ENCODE results near the gene SLC16A4. TPM values are rescaled to one million over a fixed set of nuclear protein-coding genes. Genes with fewer than 3 reads are reported as not detected.

The SLC16A4 gene
- total RNA-seq, 1 donor, result 76.0 TPM

DNA sequence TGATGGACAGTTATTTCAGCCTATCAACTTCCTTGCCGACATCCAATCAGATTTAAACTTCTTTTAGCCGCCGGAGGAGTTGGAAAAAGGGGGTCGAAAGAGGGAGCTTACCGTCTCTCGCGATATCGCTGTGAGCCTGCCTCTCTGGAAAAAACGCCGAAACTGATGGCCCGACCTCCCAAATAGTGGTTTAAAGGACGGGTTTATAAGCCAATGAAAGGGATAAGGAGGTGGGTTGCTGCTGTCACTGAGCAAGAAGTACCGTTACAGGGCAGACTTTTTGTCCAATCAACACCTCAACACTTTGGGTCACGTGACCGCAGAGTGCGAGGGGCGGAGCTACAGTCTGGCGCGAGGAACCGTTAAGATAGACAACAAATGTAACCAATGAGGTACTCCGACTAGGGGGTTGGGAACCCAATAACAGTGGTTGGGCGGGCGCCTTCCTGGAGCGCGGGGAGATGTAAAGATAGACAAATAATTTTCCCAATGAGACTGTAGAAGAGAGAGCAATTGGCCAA, 51.9 kb downstream of the SLC16A4 start, which contains the start of gene RBM15:
Gene RBM15, plus strand, starts transcription at position 492 of the 521 bp plus-strand sequence. Its CDS starts 29 bp downstream, at position 521.
- TF ChIP-seq, protein P1, sequence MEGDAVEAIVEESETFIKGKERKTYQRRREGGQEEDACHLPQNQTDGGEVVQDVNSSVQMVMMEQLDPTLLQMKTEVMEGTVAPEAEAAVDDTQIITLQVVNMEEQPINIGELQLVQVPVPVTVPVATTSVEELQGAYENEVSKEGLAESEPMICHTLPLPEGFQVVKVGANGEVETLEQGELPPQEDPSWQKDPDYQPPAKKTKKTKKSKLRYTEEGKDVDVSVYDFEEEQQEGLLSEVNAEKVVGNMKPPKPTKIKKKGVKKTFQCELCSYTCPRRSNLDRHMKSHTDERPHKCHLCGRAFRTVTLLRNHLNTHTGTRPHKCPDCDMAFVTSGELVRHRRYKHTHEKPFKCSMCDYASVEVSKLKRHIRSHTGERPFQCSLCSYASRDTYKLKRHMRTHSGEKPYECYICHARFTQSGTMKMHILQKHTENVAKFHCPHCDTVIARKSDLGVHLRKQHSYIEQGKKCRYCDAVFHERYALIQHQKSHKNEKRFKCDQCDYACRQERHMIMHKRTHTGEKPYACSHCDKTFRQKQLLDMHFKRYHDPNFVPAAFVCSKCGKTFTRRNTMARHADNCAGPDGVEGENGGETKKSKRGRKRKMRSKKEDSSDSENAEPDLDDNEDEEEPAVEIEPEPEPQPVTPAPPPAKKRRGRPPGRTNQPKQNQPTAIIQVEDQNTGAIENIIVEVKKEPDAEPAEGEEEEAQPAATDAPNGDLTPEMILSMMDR (IDR thresholded peaks at IDR 0.05; ENCODE audit: extremely low read depth, low read depth, low read length), result no peak
- Histone ChIP-seq H3K9me3 (ENCODE audit: low read depth, low read length) (no peaks in the 10 kb centered on the region), H3K27ac (ENCODE audit: low read depth, low read length) (peak within 1 kb of the TSS; percentile 95), H3K36me3 (ENCODE audit: insufficient read depth, low read length) (peaks cover 19% of the 10 kb centered on the region), H3K79me2 (ENCODE audit: insufficient read depth, low read length) (peaks cover 46% of the 10 kb centered on the region), H3K4me1 (ENCODE audit: insufficient read depth, low read length) (peaks cover 44% of the 10 kb centered on the region), H3K4me2 (ENCODE audit: insufficient read depth, low read length) (peak within 1 kb of the TSS; percentile 100), H2AFZ (ENCODE audit: low read length) (peak within 1 kb of the TSS; percentile 98), H3K27me3 (ENCODE audit: insufficient read depth, low read length) (no peaks in the 10 kb centered on the region), H4K20me1 (ENCODE audit: insufficient read depth, low read length) (peaks cover 41% of the 10 kb centered on the region), H3K4me3 (ENCODE audit: insufficient read depth, low read length) (peak within 1 kb of the TSS; percentile 99)
- peak; percentile 99 for DNase-seq (ENCODE audit: insufficient read length, low spot score, missing footprints)

DNA sequence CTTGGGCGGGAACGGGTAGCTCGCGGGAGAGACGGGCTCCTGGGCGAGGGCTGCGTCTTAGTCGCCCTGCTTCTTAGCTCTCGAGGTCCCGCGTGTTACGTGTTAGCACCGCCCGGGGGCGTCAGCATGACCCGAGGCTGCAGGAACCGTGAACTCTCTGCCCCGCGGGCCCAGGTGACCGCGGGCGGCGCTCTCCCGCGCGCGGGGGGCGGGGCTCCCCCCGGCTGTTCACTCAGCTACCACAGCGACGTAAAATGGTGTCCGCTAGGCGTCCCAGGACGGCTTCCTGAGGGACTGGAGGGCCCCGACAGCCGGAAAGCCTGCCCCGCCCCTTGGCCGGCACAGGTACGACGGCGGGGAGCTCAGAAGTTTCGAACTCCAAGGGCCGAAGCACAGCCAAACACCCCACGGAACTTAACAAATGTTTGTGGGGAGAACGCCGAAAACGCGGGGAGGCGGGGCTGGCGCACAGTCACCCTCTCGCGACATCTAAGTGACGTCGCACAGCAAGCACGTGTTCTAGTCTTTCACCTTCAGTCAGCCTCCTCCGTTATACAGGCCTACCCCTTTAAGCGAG, 52.4 kb downstream of the SLC16A4 start:
- TF ChIP-seq, protein P1 (IDR thresholded peaks at IDR 0.05; ENCODE audit: extremely low read depth, low read depth, low read length), result peak; percentile 40
- Histone ChIP-seq H3K9me3 (ENCODE audit: low read depth, low read length) (no peaks in the 10 kb centered on the region), H3K36me3 (ENCODE audit: insufficient read depth, low read length) (peaks cover 19% of the 10 kb centered on the region), H3K27ac (ENCODE audit: low read depth, low read length) (peak overlapping the region; percentile 95), H3K27me3 (ENCODE audit: insufficient read depth, low read length) (no peaks in the 10 kb centered on the region), H4K20me1 (ENCODE audit: insufficient read depth, low read length) (peaks cover 35% of the 10 kb centered on the region), H3K4me1 (ENCODE audit: insufficient read depth, low read length) (peaks cover 39% of the 10 kb centered on the region), H3K4me2 (ENCODE audit: insufficient read depth, low read length) (peak overlapping the region; percentile 100), H3K4me3 (ENCODE audit: insufficient read depth, low read length) (peak overlapping the region; percentile 99), H3K79me2 (ENCODE audit: insufficient read depth, low read length) (peaks cover 41% of the 10 kb centered on the region), H2AFZ (ENCODE audit: low read length) (peak overlapping the region; percentile 98)
- peak; percentile 95 for DNase-seq (ENCODE audit: insufficient read length, low spot score, missing footprints)

DNA sequence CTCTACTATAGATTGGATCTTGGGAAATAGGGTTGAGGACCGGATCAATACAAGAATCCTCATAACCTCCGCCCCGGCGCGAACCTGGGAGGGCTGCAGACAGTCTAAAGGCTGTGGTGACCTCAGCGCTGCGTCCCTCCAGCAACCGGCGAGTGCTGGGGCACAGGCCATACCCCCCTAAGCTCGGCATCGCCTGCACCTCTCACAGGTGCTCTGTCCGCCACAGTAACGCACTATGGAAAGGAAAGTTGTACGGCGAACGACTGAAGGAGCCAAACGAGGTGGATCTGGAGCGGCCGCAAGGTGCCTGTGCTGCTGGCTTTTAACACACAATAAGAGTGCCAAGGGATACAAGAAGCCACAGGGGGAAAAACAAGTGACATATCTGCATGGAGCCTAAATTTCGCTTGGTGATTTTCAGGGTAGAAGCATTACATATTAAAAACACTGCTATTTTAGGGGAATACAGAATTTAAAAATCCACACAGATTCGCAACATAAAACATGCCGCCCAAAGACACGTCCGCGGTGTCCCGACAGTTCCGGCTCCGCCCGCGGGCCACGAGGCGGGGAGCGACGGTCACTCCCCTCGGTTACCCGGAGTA, 53.0 kb downstream of the SLC16A4 start:
- H3K9me3 ChIP-seq (ENCODE audit: low read depth, low read length), result no peaks in the 10 kb centered on the region
- peaks cover 30% of the 10 kb centered on the region for H4K20me1 ChIP-seq (ENCODE audit: insufficient read depth, low read length)
- H3K4me1 ChIP-seq (ENCODE audit: insufficient read depth, low read length), result peaks cover 34% of the 10 kb centered on the region
- TF ChIP-seq, protein P1 (IDR thresholded peaks at IDR 0.05; ENCODE audit: extremely low read depth, low read depth, low read length), result no peak
- H3K36me3 ChIP-seq (ENCODE audit: insufficient read depth, low read length), result peaks cover 19% of the 10 kb centered on the region
- H3K27me3 ChIP-seq (ENCODE audit: insufficient read depth, low read length), result no peaks in the 10 kb centered on the region
- peak overlapping the region; percentile 98 for H2AFZ ChIP-seq (ENCODE audit: low read length)
- H3K4me2 ChIP-seq (ENCODE audit: insufficient read depth, low read length), result peak overlapping the region; percentile 100
- peak overlapping the region; percentile 95 for H3K27ac ChIP-seq (ENCODE audit: low read depth, low read length)
- DNase-seq (ENCODE audit: insufficient read length, low spot score, missing footprints), result no peak
- H3K4me3 ChIP-seq (ENCODE audit: insufficient read depth, low read length), result peak overlapping the region; percentile 99
- H3K79me2 ChIP-seq (ENCODE audit: insufficient read depth, low read length), result peaks cover 35% of the 10 kb centered on the region
